ENCODE data around the gene SRCIN1.

The SRCIN1 gene

GRCh38 chr17:38583828-38584349, 21.9 kb downstream of the SRCIN1 start:
- DNase-seq (ENCODE audit: low read depth in 2 of 2) = no peak

- DNase-seq (ENCODE audit: low read depth in 2 of 2) = no peak
Measured at GRCh38 chr17:38583176-38583575, 22.6 kb downstream of the SRCIN1 start.

DNA sequence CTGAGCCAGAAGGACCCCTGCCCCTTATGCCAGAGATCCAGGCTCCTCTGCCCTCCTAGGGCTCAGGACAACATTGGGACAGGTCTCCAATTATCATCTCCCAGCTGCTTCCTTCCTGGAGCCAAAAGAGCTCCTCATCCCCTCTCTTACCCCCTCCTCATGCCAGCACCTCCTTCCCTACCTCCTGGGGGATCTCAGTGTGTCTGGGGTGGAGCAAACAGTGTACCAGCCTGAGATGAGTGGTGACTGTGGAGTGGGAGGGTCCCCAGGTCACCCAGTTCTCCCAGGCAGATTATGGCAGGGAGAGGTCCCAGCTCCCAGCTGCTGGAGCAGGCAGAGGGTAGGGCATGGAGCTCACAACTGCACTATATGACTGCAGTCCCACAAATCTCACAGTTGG, 23.7 kb downstream of the SRCIN1 start:
- no peak for DNase-seq (ENCODE audit: low read depth in 2 of 2)

DNA sequence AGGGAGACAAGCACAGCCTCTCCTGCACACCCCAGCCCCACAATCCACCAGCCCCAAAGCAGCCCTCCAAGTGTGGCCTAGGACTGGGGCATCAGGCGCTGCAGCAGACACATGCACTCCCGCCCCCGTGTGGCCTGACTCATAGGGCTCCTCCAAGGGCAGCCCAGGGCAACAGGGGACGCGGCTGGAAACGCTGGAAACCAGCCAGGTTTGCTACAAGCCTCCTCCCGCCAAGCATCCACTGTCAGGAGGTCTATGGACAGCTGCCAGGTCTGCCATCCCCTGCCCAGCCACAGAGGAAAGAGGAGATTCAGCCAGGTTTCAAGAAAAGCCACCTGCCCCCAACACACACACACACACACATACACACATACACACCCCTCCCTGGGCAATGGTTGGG, 25.8 kb downstream of the SRCIN1 start:
- no peak for DNase-seq (ENCODE audit: low read depth in 2 of 2)

DNA sequence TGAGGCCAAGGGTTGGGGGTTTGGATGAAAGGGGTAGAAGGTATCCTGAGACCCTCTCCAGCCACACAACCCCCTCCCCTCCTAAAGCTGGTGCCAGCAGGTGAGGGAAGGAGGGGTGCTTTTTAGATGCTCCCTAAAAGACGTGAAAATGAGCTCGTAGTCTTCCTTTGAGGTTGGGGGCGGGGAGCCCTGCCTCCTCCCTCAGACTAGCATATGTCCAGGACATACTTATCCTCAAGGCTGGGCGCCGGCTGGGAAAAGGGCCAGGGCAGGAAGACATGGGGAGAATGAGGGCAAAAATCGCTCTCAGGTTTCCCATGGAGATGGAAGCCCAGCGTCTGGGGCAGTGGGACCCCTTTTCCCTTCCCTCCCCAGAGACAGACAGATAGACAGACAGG, 26.7 kb downstream of the SRCIN1 start:
- DNase-seq (ENCODE audit: low read depth in 2 of 2) = no peak

DNA sequence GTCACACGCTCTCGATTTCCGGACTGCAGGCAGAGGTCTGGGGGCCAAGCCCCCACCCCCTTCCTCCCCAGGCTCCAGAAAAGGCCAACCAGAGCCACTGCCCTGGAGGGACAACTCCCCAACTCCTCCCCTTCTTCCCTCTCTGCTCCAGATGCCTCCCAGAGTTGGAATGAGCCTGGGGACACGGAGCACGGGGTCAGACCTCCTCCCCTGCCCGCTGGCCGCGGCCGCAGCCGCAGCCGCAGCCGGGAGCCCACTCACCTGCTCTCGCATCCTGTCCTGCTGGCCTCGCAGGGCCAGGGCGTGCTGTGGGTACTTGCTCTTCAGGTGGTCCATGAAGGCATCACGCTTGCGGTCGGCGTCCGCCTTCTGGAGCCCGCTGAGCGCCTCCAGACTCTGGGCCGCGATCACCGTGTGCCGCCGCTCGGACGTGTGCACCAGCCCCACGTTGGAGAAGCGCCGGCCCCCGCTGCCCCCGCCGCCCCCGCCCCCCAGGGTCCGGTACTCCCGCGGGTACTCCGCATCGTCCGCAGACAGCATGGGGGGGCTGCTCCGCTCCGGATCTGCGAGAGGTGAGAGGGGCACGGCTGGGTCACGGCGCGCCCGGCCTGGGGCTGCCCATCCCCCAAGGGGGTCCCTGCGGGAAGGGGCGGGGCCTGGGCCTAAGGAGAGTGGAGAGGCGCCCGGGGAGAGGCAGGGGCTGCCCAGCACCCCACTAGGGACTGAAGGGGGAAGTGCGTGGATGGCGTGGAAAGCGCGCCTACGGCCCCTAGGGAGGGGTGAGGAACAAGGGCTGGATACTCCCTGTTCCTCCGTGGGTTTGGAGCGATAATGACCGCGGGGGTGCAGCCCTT, 27.3 kb downstream of the SRCIN1 start:
- DNase-seq (ENCODE audit: low read depth in 2 of 2) = no peak

GRCh38 chr17:38577645-38578173, 28.0 kb downstream of the SRCIN1 start:
- DNase-seq (ENCODE audit: low read depth in 2 of 2) = no peak

GRCh38 chr17:38577244-38577643, 28.5 kb downstream of the SRCIN1 start:
- DNase-seq (ENCODE audit: low read depth in 2 of 2) = no peak

DNA sequence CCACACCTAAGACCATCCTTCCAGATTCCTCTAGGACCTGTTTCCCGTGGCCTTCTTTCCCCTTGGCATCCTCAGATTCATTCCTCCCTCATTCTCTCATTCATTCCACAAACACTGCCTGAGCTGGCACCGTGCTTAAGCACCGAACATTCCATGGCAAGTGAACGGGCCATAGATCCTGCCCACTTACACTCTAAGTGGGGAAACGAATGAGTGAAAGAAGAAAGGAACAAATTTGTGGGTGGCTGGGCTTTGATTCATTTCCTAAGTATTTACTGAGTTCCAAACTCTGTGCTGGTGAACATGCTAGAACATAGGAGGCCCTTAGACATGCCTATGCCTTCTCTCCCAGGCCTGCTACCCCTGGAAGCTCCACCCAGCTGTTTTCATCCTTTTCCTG, 30.0 kb downstream of the SRCIN1 start:
- no peak for DNase-seq (ENCODE audit: low read depth in 2 of 2)

DNA sequence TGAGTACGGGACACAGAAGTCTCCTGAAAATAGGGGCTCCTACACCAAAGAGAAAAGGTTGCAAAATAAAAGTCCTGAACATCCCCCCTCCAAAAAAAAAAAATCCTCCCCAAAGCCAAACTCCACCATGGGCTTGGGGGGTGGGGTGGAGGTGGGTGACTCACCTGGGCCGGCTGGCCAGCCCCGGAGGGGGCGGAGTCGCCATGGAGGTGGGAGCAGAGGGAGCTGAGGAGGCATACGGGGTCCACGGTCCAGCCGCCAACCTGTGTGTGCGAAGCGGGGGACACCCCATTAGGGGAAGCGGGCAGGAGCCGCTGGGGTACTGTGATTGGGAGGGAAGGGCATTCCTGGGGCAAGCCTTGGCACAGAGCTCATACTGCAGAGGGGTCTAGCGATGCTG, 31.0 kb downstream of the SRCIN1 start:
- no peak for DNase-seq (ENCODE audit: low read depth in 2 of 2)

DNA sequence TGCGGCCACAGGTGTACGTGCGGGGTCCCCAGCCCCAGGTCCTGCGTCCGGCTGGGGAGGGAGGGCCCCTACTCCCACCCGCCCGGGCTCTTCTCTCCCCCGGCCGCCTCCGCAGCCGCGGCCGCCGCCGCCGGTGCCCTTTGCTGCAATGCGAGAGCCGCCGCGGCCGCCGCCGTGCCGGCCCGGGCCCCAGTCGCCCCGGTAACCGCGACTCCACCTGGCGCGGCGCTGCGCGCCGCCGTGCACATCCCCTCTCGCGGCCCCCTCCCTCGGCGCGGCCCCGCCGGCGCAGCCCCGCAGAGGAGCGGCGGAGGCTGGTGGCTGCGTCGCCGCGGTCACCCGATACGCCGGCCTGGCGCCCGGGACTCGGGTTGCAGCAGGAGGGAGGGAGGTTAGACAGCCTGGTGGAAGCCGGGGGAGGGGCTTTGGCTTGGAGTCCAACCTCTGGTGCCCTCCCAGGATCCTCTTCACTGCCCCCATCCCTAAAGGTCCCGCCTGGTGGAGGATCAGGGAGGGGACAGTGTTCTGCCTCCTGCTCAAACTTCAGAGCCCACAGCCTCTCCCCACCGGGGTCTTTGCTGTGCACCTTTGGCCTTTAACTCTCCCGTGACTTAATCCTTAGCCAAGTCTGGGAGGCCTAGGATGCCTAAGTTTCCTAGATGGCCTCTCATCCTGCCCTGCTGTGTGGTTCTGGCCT, 32.9 kb downstream of the SRCIN1 start:
- no peak for DNase-seq (ENCODE audit: low read depth in 2 of 2)

GRCh38 chr17:38571833-38572668, 33.7 kb downstream of the SRCIN1 start:
- no peak for DNase-seq (ENCODE audit: low read depth in 2 of 2)

- DNase-seq (ENCODE audit: low read depth in 2 of 2) = no peak
Measured at GRCh38 chr17:38569701-38570512, 35.8 kb downstream of the SRCIN1 start.

GRCh38 chr17:38568845-38569510, 36.8 kb downstream of the SRCIN1 start:
- no peak for DNase-seq (ENCODE audit: low read depth in 2 of 2)

DNA sequence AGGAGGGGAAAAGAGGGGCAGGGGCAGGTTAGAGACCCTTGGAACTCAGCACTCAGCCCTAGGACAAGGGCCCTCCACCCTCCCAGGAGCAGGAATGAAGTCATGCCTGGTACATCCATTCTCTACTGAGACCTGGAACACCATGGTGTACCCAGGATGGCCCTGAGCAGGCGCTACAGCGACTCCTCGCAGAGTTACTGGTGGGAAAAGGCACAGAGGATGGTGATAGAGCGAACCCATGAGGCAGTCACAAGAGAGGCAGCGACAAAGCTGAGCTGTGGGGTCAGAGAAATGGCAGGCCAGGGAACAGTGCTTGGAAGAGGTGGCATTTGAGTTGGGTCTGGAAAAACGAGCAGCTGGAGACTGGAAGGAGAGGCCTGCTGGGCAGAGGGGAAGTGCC, 37.5 kb downstream of the SRCIN1 start:
- no peak for DNase-seq (ENCODE audit: low read depth in 2 of 2)

- DNase-seq (ENCODE audit: low read depth in 2 of 2) = no peak
Measured at GRCh38 chr17:38567350-38567749, 38.4 kb downstream of the SRCIN1 start.

DNA sequence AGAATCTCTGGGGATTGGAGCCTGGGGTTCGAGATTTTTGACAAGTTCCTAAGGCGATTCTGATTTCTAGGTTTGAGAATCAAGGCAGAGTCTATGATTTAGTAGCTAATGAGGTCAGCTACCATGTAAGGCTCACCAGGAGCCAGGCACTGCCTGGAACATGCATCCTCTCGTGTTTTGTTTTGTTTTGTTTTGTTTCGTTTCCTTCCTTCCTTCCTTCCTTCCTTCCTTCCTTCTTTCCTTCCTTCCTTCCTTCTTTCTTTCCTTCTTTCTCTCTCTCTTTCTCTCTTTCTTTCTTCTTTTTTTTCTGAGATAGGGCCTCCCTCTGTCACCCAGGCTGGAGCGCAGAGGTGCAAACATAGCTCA, 39.1 kb downstream of the SRCIN1 start:
- no peak for DNase-seq (ENCODE audit: low read depth in 2 of 2)

- DNase-seq (ENCODE audit: low read depth in 2 of 2) = no peak
Measured at GRCh38 chr17:38565853-38566665, 39.7 kb downstream of the SRCIN1 start.

DNA sequence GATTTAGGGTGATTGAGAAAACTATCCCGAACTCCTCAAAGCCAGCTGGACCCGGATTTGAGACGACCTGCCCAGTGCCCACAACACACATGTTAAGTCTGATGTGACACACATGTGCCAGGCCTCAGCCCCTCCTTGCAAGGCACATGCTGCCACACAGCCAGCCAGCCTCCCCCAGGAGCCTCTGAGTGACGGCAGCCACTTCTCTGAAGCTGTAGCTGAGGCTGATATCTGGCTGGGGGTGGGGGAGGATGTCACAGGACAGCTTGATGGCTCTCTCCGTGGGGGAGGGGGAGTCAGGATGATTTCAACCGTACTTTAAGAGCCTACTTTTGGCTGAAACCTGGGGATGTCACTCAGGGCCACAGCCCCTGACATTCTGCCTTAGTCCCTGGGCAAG, 40.9 kb downstream of the SRCIN1 start:
- DNase-seq (ENCODE audit: low read depth in 2 of 2) = no peak

Measured in stimulated activated CD4-positive, alpha-beta T cell treated with anti-CD3 and anti-CD28 coated beads, Interleukin-12 subunit alpha, Interleukin-12 subunit beta, amount 100 ng/mL, for 24 hours (primary cell).